H1 (cell line): ENCODE data around the gene STX16. TPM values are rescaled to one million over a fixed set of nuclear protein-coding genes. Genes with fewer than 3 reads are reported as not detected.

Experiments
- CTCF ChIA-PET: fragments of 300-600 bp; sonication (Branson Sonifier 250); formaldehyde crosslinking; loops from one replicate; lab custom pipeline; 2021; ENCODE audit not compliant: partially characterized antibody; lab: Charles Lee
- POLR2A ChIA-PET: fragments of 300-600 bp; sonication (Branson Sonifier 250); formaldehyde crosslinking; loops from one replicate; lab custom pipeline; 2021; ENCODE audit warnings: inconsistent platforms; ENCODE audit not compliant: partially characterized antibody; lab: Charles Lee
- DNase-seq, 2 experiments: peaks; one replicate each; pipeline versions ENCODE4 v3.0.0 to v3.0.0-alpha.2; 2010 to 2022; ENCODE audit warnings: low spot score in 2 of 2, low read depth in 1 of 2, mixed read lengths in 1 of 2
- FAIRE-seq: peaks from 2 replicates; lab custom pipeline; 2011; peaks lifted over from hg19 to GRCh38; lab: Jason Lieb, UNC
- H2AFZ ChIP-seq: 2 replicates; pipeline ENCODE4 v1.8.1; 2012; ENCODE audit warnings: low read length, inconsistent platforms
- H2AK5ac ChIP-seq: 2 replicates; pipeline ENCODE4 v1.6.1; 2013; ENCODE audit warnings: low read depth, low read length
- H2BK120ac ChIP-seq: replicated peaks from 2 replicates; pipeline ENCODE3; 2013; ENCODE audit warnings: low read depth, low read length, inconsistent platforms
- H2BK12ac ChIP-seq: 2 replicates; pipeline ENCODE4 v1.6.1; 2013; ENCODE audit warnings: low read depth, low read length
- H2BK15ac ChIP-seq: 2 replicates; pipeline ENCODE4 v1.6.1; 2013; ENCODE audit warnings: low read length
- H2BK20ac ChIP-seq: 2 replicates; pipeline ENCODE4 v1.6.1; 2013; ENCODE audit warnings: low read length
- H2BK5ac ChIP-seq: 2 replicates; pipeline ENCODE4 v1.6.1; 2013; ENCODE audit warnings: low read depth, low read length
- H3K14ac ChIP-seq: 2 replicates; pipeline ENCODE4 v1.6.1; 2013; ENCODE audit warnings: inconsistent platforms; ENCODE audit not compliant: insufficient read length
- H3K18ac ChIP-seq: 2 replicates; pipeline ENCODE4 v1.6.1; 2013; ENCODE audit warnings: low read length; ENCODE audit errors: extremely low read depth
- H3K23ac ChIP-seq: 2 replicates; pipeline ENCODE4 v1.6.1; 2013; ENCODE audit warnings: inconsistent platforms; ENCODE audit not compliant: insufficient read length
- H3K23me2 ChIP-seq: 2 replicates; pipeline ENCODE4 v1.6.1; 2013; ENCODE audit warnings: low read depth, low read length
- H3K27ac ChIP-seq: 2 replicates; pipeline ENCODE4 v1.6.1; 2011; ENCODE audit warnings: low read depth, low read length, inconsistent platforms
- H3K27me3 ChIP-seq, 4 experiments: replicated peaks in 1 of 4; 1 replicate in 1 of 4; 2 replicates in 3 of 4; pipeline versions ENCODE4 v1.6.1 to v1.8.1; 2011 to 2013; ENCODE audit warnings: low read length in 3 of 4, mild to moderate bottlenecking in 3 of 4, inconsistent platforms in 2 of 4, mixed read lengths in 2 of 4, moderate library complexity in 1 of 4; ENCODE audit not compliant: control insufficient read depth in 3 of 4, insufficient read depth in 3 of 4; ENCODE audit errors: extremely low read depth in 1 of 4
- H3K36me3 ChIP-seq, 4 experiments: 2 replicates each; pipeline versions ENCODE4 v1.6.1 to v1.8.1; 2011 to 2013; ENCODE audit warnings: mild to moderate bottlenecking in 4 of 4, low read length in 3 of 4, moderate library complexity in 2 of 4, control low read depth in 1 of 4, inconsistent platforms in 1 of 4; ENCODE audit not compliant: insufficient read depth in 4 of 4, control insufficient read depth in 2 of 4
- H3K4ac ChIP-seq: replicated peaks from 2 replicates; pipeline ENCODE3; 2013; ENCODE audit warnings: low read length, low read depth, mixed read lengths, inconsistent platforms; ENCODE audit not compliant: insufficient read length
- H3K4me1 ChIP-seq, 4 experiments: replicated peaks in 1 of 4; 1 replicate in 1 of 4; 2 replicates in 3 of 4; pipeline versions ENCODE4 v1.6.1 to v1.8.1; 2011 to 2013; ENCODE audit warnings: low read length in 3 of 4, inconsistent platforms in 2 of 4, mixed read lengths in 1 of 4; ENCODE audit not compliant: insufficient read depth in 4 of 4, control insufficient read depth in 3 of 4
- H3K4me2 ChIP-seq, 2 experiments: 2 replicates each; pipeline versions ENCODE4 v1.6.1 to v1.8.1; 2011 to 2013; ENCODE audit warnings: low read depth in 2 of 2, low read length in 2 of 2, control low read depth in 1 of 2, inconsistent platforms in 1 of 2, mild to moderate bottlenecking in 1 of 2; ENCODE audit not compliant: insufficient read depth in 1 of 2
- H3K4me3 ChIP-seq, 4 experiments: fragments of 200-600, 300-600 bp in 1 of 4; sonication (generic), shearing (Covaris generic), sonication (Bioruptor Twin) in 1 of 4; 2 replicates each; pipeline versions ENCODE4 v1.5.1 to v1.8.1; 2011 to 2016; ENCODE audit warnings: low read length in 4 of 4, low read depth in 3 of 4, control low read depth in 2 of 4, inconsistent platforms in 2 of 4, mild to moderate bottlenecking in 2 of 4, mixed read lengths in 1 of 4, moderate library complexity in 1 of 4; ENCODE audit not compliant: insufficient read depth in 2 of 4; ENCODE audit errors: extremely low read depth in 1 of 4
- H3K56ac ChIP-seq: replicated peaks from 2 replicates; pipeline ENCODE3; 2013; ENCODE audit warnings: low read depth, mild to moderate bottlenecking, mixed read lengths, low read length, inconsistent platforms; ENCODE audit not compliant: insufficient read length
- H3K79me1 ChIP-seq: 2 replicates; pipeline ENCODE4 v1.6.1; 2013; ENCODE audit warnings: low read depth, low read length, control low read depth
- H3K79me2 ChIP-seq, 2 experiments: 2 replicates each; pipeline versions ENCODE4 v1.6.1 to v1.8.1; 2012 to 2013; ENCODE audit warnings: low read length in 2 of 2, mild to moderate bottlenecking in 2 of 2, inconsistent platforms in 1 of 2; ENCODE audit not compliant: insufficient read depth in 2 of 2, control insufficient read depth in 1 of 2
- H3K9ac ChIP-seq, 4 experiments: replicated peaks in 1 of 4; 1 replicate in 1 of 4; 2 replicates in 3 of 4; pipeline versions ENCODE4 v1.6.1 to v1.8.1; 2011 to 2013; ENCODE audit warnings: low read depth in 3 of 4, low read length in 3 of 4, control low read depth in 2 of 4, mild to moderate bottlenecking in 2 of 4, moderate library complexity in 2 of 4, inconsistent platforms in 1 of 4; ENCODE audit errors: extremely low read depth in 1 of 4
- H3K9me3 ChIP-seq, 2 experiments: 2 replicates each; pipeline versions ENCODE4 v1.6.1 to v1.8.1; 2012 to 2013; ENCODE audit warnings: mild to moderate bottlenecking in 2 of 2, moderate library complexity in 2 of 2, control low read depth in 1 of 2, inconsistent platforms in 1 of 2, low read depth in 1 of 2, low read length in 1 of 2, mixed read lengths in 1 of 2; ENCODE audit not compliant: insufficient read depth in 2 of 2
- H4K20me1 ChIP-seq, 2 experiments: replicated peaks in 1 of 2; 2 replicates each; pipeline versions ENCODE3 to v1.8.1; 2011 to 2013; ENCODE audit warnings: inconsistent platforms in 2 of 2, low read length in 2 of 2, mild to moderate bottlenecking in 1 of 2; ENCODE audit not compliant: insufficient read depth in 2 of 2, control insufficient read depth in 1 of 2
- H4K5ac ChIP-seq: 2 replicates; pipeline ENCODE4 v1.6.1; 2013; ENCODE audit warnings: low read length, low read depth, mixed read lengths, inconsistent platforms; ENCODE audit not compliant: insufficient read length
- H4K8ac ChIP-seq: 2 replicates; pipeline ENCODE4 v1.8.0; 2013; ENCODE audit warnings: mild to moderate bottlenecking, moderate library complexity, low read length, inconsistent platforms; ENCODE audit not compliant: insufficient read depth; ENCODE audit errors: extremely low read depth
- H4K91ac ChIP-seq: replicated peaks from 2 replicates; pipeline ENCODE3; 2013; ENCODE audit warnings: low read length, mixed read lengths, inconsistent platforms; ENCODE audit not compliant: insufficient read length
- BACH1 ChIP-seq: IDR thresholded peaks from 2 replicates; pipeline ENCODE4 v1.6.1; 2012; ENCODE audit warnings: low read length, improper control_type of control experiment
- CBX8 ChIP-seq: fragments of 300-800, 300-1000 bp; sonication (generic); IDR thresholded peaks from 2 replicates; pipeline ENCODE4 v1.7.1; 2016; ENCODE audit warnings: low read depth, low read length, borderline replicate concordance
- CEBPB ChIP-seq: IDR thresholded peaks from 2 replicates; pipeline ENCODE4 v1.6.1; 2012; ENCODE audit warnings: low read depth, low read length
- FOSL1 ChIP-seq: IDR thresholded peaks from 2 replicates; pipeline ENCODE4 v1.6.1; 2011; ENCODE audit warnings: mild to moderate bottlenecking, low read depth, low read length, moderate library complexity; ENCODE audit not compliant: insufficient read depth
- SIX5 ChIP-seq: IDR thresholded peaks from 2 replicates; pipeline ENCODE4 v1.6.1; 2011; ENCODE audit warnings: mild to moderate bottlenecking, low read depth, low read length
- TEAD4 ChIP-seq: IDR thresholded peaks from 2 replicates; pipeline ENCODE4 v1.6.1; 2012; ENCODE audit warnings: low read depth, low read length, inconsistent platforms, mixed read lengths
- WGBS, 2 experiments: shearing (Covaris generic) in 1 of 2; methylation state at CpG; one replicate each; pipeline versions ENCODE4 v1.1.6 to v1.1.7; 2013 to 2015; ENCODE audit warnings: low lambda C conversion rate in 2 of 2, mixed read lengths in 2 of 2, inconsistent platforms in 1 of 2, low coverage in 1 of 2, missing lambda C conversion rate in 1 of 2; ENCODE audit not compliant: insufficient replicate concordance in 2 of 2, insufficient coverage in 1 of 2, insufficient read length in 1 of 2; ENCODE audit errors: extremely low coverage in 1 of 2, missing lambda C conversion rate in 1 of 2; 5-methylcytosine and 5-hydroxymethylcytosine counted together
- polyA plus RNA-seq, 7 experiments: library from polyadenylated mRNA; depleted of rRNA in 3 of 7; stranded (reverse) in 5 of 7; unstranded in 2 of 7; fragments of >200 nt in 5 of 7; fragments of 200-250 nt in 2 of 7; gene quantifications; 1 replicate in 5 of 7; 2 replicates in 1 of 7; 4 replicates in 1 of 7; pipeline versions ENCODE4 v1.2.1 to v1.2.3, GENCODE V29; 2011 to 2013; ENCODE audit warnings: missing spikeins in 2 of 7, mixed read lengths in 2 of 7
- total RNA-seq: library from RNA; stranded (reverse); fragmentation: NEBNext Ultra II Directional; extraction: Animal tissue kit (Norgen Biotek cat#: 25700); gene quantifications from 2 replicates; pipeline ENCODE4 v1.2.1, GENCODE V29; 2021
- TF ChIP-seq, protein P1 (sequence below): IDR thresholded peaks from 2 replicates; pipeline ENCODE4 v1.6.1; 2011; ENCODE audit warnings: low read depth, mild to moderate bottlenecking, low read length; ENCODE audit not compliant: insufficient read depth

Gene STX16
- total and polyA plus RNA-seq, 2 of the 8 experiments (the other 6 are each of a cell fraction or from before 2014, with no cell fraction given), result 45.2 to 61.6 TPM

- H2BK5ac ChIP-seq, result no peak overlapping the region
- peak overlapping the region; percentile 52; the same call in 1 of the 2 replicates for H2BK12ac ChIP-seq
- no peak overlapping the region for H2BK120ac ChIP-seq
- H3K9ac ChIP-seq, result no peak overlapping the region
- no peak for TF ChIP-seq TEAD4
- TF ChIP-seq FOSL1, result no peak
- TF ChIP-seq CEBPB, result no peak
- TF ChIP-seq, protein P1, sequence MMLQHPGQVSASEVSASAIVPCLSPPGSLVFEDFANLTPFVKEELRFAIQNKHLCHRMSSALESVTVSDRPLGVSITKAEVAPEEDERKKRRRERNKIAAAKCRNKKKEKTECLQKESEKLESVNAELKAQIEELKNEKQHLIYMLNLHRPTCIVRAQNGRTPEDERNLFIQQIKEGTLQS, result no peak
- TF ChIP-seq SIX5, result no peak
- no peak for TF ChIP-seq BACH1
- no peak for TF ChIP-seq CBX8
- no peak overlapping the region for H4K5ac ChIP-seq
- no peaks in the 10 kb centered on the region; a peak in 1 of 7 replicates for H3K27me3 ChIP-seq
- no peak overlapping the region for H3K4ac ChIP-seq
- no peak overlapping the region for H2AFZ ChIP-seq
- H4K8ac ChIP-seq, result no peak overlapping the region
- 0 out of 2 replicates have a peak overlapping the region, but pooled peaks have one; percentile 45 for H2AK5ac ChIP-seq
- H3K9me3 ChIP-seq, result no peaks in the 10 kb centered on the region
- 92% methylated on average over 17 of the region's 17 CpGs; no CpG with 5 or more reads in 1 of the 2 experiments for WGBS, 2 experiments
- H3K27ac ChIP-seq, result no peak overlapping the region
- no peak overlapping the region for H2BK20ac ChIP-seq
- POLR2A ChIA-PET, result interaction anchor here (0.7 kb wide), 1 partner anchor 219 kb away, joined by 3 read pairs; the partner anchor contains the start of gene GNAS
- no peak for DNase-seq
- no peak overlapping the region for H3K18ac ChIP-seq
- H3K4me2 ChIP-seq, result no peak overlapping the region
- no peaks in the 10 kb centered on the region for H4K20me1 ChIP-seq
- no peak overlapping the region for H3K23ac ChIP-seq
- H4K91ac ChIP-seq, result no peak overlapping the region
- H3K23me2 ChIP-seq, result no peaks in the 10 kb centered on the region
- H3K79me2 ChIP-seq, result no peaks in the 10 kb centered on the region
- no peak overlapping the region for H3K4me3 ChIP-seq
- no peaks in the 10 kb centered on the region for H3K36me3 ChIP-seq
- CTCF ChIA-PET, result interaction anchor here (0.6 to 1.4 kb wide), 4 partner anchors 8 to 89 kb away, joined by 3 read pairs; partner anchors contain the start of gene STX16
- H3K4me1 ChIP-seq, result no peaks in the 10 kb centered on the region
- H2BK15ac ChIP-seq, result no peak overlapping the region
- H3K14ac ChIP-seq, result no peak overlapping the region
- FAIRE-seq, result no peak
- H3K79me1 ChIP-seq, result no peaks in the 10 kb centered on the region
- no peak overlapping the region for H3K56ac ChIP-seq
Observed at GRCh38 chr20:58634059-58634458, 17.0 kb upstream of the STX16 start.
